Cerebellar cortex (tissue), 1 donor: Measurements from ENCODE around the gene RBM15B.
A peak's percentile ranks its signal among the peaks of the same experiment; 100 is the strongest.
"Not testable (repeated sequence)": the region's sequence is repeated elsewhere in the genome, so short reads cannot be mapped to it uniquely, and the experiment has no call there.

Experiments used
- DNase-seq: peaks from one replicate; pipeline ENCODE4 v3.0.0-alpha.2; 2015; ENCODE audit warnings: low spot score

RBM15B gene

DNA sequence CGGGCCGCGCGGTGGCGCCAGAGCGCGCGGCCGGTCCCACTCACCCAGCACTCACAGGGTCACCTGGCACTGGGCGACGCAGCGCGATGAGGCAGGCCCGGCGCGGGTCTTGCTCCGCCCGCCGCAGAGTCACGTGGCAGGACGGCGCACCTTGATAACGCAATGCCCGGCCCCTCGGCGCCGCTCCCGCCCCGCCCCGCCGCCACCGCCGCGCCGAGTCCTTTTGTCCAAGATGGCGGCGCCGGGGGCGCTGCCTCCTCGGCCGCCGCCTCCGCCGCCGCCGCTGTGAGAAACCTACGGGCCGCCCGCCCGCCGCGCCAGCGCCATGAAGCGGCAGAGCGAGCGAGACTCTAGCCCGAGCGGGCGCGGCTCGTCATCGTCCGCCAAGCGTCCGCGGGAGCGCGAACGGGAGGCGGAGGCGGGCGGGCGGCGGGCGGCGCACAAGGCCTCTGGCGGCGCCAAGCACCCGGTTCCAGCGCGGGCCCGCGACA is at the start of gene RBM15B:
Gene RBM15B, plus strand, starts transcription at position 211 of the 491 bp plus-strand sequence. Its CDS starts 115 bp downstream, at position 326.
- DNase-seq, result peak; percentile 95

- DNase-seq, result no peak
These were observed 47.0 kb upstream of the RBM15B start for GRCh38 chr3:51343918-51344687.

DNA sequence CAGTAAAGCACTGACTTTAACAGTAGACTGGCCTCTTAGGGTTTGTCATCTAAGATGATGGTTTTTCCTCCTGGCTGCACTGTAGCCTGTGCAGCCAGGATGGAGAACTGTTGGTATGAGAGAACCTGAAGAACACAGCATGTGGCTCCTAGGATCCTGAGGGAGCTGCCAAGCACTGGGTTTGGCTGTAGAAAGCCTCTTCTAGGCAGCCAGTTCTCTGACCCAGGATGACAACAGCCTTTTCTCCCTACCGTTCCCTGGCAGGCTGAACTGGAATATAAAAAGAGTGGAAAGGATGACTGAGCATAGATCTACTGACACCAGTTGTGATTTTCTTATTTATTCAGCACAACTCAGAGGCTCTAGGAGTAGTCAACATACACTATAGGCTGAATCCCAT is 40.3 kb upstream of the RBM15B start:
- peak; percentile 91 for DNase-seq

- no peak for DNase-seq
These were observed 38.0 kb upstream of the RBM15B start for GRCh38 chr3:51353131-51353530.

DNA sequence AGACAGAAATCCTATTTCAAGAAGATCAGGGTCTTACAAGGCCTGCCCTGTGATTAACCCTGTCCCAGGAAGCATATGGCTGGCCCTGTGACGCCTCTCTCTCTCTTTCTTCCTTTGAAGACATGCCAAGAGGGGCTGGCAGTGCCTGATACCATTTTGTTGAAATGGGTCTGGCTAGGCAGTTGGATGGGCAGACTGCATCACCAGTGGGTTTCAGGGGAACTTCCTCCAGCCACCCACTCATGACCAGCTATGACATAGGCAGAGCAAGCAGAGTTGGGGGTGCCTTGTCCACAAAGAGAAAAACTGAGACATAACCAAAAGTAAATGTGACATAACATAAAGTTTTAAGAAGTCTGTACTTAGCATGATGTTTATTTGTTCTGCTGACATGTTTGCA is 37.4 kb upstream of the RBM15B start:
- no peak for DNase-seq

DNA sequence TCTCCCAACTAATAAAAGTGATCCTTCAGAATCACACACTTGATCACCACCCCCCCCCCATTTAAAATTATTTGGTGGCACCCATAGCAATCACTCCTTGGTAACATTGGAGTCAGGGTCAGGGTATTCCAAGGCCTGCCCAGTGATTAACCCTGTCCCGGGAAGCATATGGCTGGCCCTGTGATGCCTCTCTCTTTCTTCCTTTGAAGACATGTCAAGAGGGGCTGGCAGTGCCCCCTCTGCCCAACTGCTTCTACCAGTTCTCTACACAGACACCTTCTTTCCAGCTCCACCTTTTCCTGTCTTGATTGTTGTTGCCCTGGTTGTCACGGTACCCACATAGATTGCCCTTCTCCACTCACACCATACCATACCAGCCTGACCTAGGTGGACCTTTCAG is 36.9 kb upstream of the RBM15B start:
- DNase-seq, result no peak

DNA sequence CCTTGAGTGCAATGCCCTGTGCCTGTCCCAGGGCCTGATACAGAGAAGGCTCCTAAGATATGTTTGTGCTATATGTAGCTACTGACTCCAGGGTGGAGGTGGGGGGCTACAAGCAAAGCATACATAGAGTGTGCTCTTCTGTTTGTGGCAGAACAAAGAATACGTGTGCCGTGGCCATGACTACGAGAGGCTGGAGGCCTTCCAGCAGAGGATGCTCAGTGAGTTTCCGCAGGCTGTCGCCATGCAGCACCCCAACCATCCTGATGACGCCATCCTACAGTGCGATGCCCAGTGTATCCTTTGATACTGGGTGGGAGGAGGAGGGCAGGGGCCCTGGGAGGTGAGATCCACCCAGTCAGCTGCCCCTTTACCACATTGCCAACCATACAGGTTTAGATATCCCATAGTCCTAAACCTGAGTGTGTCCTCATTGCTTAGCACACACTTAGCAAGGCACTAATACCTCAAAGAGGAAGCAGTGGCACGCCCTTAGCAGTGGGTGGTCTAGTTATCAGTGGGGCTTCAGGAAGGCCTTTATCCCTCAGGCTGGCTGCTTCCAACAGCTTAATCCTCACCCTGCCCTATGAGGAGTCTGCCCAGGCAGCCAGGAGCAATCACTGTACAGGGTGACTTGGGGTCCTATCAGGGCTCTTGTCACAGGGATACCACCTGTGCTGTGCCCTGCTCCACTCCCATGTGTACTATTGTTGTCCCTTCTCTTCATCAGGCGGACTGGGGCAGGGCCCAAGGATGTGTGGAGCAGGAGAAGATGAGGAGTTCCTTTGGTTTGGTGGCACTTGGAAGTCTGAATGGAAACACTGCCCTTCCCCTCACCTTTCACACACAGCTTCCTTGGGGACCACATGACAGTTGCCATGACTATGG is 36.1 kb upstream of the RBM15B start:
- no peak for DNase-seq

DNA sequence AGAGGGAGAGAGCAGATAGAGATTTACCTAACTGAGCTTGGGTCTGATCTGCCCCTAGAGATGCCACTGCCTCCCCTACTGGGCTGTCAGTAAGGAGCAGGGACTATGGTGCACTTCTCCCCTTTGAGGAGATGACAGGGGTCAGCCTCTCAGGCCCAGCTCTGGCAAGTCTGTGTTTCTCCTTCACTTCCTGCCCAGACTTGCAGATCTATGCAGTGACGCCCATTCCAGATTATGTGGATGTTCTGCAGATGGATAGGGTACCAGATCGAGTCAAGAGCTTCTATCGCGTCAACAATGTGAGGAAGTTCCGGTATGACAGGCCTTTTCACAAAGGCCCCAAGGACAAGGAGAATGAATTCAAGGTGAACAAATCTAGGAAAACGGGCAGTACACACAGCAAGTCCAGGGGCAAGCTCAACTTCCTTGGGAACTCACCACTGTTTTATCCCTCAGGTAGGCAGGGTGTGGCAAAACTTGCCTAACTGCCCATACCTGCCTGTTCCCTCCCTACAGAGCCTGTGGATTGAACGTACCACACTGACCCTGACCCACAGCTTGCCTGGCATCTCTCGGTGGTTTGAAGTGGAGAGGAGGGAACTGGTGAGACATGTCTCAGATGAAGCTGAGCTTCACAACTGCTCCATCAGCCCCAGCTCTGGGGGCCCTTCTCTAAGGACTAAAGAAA is 35.0 kb upstream of the RBM15B start:
- no peak for DNase-seq

DNA sequence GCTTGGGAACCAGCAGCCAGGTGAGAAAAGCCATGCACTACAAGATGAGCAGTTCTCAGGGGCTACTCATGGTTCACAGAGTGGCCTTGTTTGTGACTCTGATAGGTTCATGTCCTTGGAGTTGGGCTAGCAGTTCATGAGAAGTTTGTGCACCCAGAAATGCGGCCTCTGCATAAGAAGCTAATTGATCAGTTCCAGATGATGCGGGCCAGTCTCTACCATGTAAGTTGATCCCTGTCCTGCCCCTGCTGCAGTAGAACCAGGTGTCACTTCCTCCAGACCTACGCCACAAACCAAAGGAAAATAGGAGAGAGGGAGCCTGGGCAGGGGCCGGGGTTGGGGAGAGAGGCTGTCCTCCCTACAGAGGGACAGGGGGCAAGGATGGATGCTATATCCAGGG is 33.2 kb upstream of the RBM15B start:
- DNase-seq, result no peak

DNA sequence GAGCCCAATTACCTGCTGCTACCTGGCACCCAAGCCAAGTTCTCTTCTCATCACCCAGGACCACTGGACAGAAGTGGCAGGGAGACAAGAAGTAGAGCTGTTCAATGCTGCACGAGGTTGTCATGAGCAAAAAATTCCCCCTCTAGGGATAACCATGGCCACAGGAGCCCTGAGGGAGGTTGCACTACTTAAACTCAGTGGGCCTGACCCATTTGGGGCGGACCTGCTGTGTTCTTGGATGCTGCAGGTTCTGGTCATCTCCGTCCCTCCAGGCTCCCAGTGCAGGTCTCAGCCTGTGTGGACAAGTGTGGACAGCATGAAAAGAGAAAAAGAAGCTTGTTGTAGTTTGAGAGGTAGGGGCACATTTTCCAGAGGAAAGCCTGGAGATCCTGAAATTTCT is 32.1 kb upstream of the RBM15B start:
- DNase-seq, result peak; percentile 19

DNA sequence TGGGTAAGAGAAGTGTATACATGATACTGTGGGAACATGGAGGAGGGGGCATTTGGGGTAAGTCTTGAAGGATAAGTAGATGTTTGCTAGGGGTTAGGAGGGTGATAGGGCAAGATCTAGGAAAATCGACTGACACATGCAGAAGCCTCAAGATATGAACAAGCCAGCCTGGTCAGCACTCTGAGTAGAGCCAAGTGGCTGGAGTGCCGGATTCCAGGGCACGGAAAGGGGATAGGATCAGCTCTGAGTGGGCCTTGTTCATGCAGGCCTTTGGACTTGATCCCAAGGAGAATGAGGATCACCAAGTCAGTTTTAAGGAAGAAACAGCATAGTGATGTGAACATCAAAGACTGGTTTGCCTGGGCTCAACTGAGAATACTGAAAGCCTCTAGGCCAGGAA is 30.3 kb upstream of the RBM15B start:
- no peak for DNase-seq

GRCh38 chr3:51361746-51362145 is 29.3 kb upstream of the RBM15B start:
- no peak for DNase-seq

DNA sequence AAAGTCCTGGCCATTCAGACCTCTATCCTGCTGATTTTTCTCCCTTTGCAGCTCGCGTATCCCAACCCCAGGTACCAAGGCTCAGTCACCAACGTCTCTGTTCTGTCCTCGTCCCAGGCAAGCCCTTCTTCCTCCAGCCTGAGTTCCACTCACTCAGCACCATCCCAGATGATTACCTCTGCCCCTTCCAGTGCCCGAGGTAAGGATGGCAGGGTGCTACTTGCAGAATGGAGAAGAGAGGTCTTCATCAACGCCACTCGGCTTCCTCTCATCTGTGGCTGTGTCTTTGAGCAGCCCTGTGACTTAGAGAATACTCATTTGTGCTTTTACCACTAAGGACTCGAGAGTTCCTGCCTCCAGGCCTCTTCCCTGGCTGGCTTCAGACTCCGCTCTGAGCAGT is 28.6 kb upstream of the RBM15B start:
- no peak for DNase-seq

- not testable (repeated sequence) for DNase-seq
These were observed 22.8 kb upstream of the RBM15B start for GRCh38 chr3:51368276-51368675.

- DNase-seq, result peak; percentile 80
These were observed 19.0 kb upstream of the RBM15B start for GRCh38 chr3:51371943-51372557.

GRCh38 chr3:51373658-51374421 is 17.2 kb upstream of the RBM15B start:
- DNase-seq, result no peak

GRCh38 chr3:51374456-51374855 is 16.6 kb upstream of the RBM15B start:
- DNase-seq, result no peak

GRCh38 chr3:51375136-51375535 is 15.9 kb upstream of the RBM15B start:
- peak; percentile 48 for DNase-seq

DNA sequence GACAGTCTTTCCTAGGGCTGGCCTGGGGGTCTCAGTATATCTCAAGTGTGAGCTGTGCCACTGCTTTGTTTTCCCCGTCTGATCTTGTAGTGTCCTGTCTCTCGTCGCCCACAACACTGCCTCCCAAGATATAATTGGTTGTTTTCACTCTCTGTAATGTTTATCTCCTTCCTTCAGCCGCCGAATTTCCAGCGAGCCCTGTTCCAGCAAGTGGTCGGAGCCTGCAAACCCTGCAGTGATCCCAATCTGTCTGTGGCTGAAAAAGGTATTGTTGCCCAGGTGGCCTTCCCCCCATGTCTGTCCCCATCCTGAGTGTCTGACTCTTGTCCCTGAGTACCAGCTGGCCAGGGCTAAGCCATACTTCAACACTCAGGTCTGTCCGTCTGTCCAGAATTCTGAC is 15.5 kb upstream of the RBM15B start:
- peak; percentile 77 for DNase-seq

DNA sequence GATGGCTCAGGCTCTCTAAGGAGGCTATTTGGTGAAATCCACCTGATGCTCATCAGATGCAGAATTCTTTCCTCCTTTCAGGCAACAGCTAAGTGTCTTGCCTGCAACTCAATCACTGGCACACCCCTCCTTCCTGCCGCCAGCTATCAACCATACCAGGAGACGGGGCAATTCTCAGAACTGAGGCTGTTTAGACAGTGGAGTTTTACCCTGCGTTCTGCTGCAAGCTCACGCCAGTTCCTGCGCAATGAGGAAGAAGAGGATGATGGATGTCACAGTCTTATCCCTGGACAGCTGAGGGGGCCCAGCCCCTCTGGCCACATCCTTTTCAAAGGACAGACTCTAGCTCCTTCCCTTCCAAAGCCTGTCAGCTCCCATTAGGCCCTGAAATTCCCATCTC is 13.0 kb upstream of the RBM15B start:
- no peak for DNase-seq

DNA sequence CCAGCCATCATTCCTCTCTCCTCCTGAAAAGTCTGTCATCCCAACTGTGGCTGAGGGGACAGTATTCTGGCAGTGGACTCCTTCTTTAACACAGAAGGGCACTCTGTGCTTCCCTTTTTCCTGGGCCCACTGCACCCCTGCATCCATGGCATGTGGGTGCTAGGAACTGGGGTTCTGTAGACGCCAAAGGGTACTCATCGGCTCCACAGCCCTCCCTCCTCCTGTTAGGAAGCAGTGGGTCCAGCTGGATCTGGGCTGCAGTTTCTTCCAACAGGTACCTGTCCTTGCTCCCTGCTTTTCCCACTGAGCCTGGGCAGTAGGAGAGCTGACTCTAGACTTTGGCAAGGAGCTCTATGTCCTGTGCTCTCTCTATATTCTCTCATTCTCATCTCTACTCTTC is 12.4 kb upstream of the RBM15B start:
- DNase-seq, result no peak
